ENCODE results near the gene PARD6G. TPM values are rescaled to one million over a fixed set of nuclear protein-coding genes. Genes with fewer than 3 reads are reported as not detected.

The PARD6G gene
- total RNA-seq, 1 experiment from 2014 or later, result 13.0 TPM

- TF ChIP-seq IRF1 (CRISPR knock-in tag; IDR thresholded peaks at IDR 0.05) (no peak), FOXP1 (CRISPR knock-in tag; IDR thresholded peaks at IDR 0.05; ENCODE audit: borderline replicate concordance) (no peak), MXD4 (CRISPR knock-in tag; IDR thresholded peaks at IDR 0.05; ENCODE audit: borderline replicate concordance) (no peak)
- TF ChIP-seq, protein P1, sequence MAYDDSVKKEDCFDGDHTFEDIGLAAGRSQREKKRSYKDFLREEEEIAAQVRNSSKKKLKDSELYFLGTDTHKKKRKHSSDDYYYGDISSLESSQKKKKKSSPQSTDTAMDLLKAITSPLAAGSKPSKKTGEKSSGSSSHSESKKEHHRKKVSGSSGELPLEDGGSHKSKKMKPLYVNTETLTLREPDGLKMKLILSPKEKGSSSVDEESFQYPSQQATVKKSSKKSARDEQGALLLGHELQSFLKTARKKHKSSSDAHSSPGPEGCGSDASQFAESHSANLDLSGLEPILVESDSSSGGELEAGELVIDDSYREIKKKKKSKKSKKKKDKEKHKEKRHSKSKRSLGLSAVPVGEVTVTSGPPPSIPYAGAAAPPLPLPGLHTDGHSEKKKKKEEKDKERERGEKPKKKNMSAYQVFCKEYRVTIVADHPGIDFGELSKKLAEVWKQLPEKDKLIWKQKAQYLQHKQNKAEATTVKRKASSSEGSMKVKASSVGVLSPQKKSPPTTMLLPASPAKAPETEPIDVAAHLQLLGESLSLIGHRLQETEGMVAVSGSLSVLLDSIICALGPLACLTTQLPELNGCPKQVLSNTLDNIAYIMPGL (CRISPR knock-in tag; IDR thresholded peaks at IDR 0.05), result no peak
These were observed 2.2 kb downstream of the PARD6G start (continued) for GRCh38 chr18:80244956-80245730.

GRCh38 chr18:80244167-80244566 lies 3.1 kb downstream of the PARD6G start:
- Mint-ChIP-seq H3K9me3 (no peaks in the 10 kb centered on the region), H3K4me3 (no peak overlapping the region), H3K27me3 (ENCODE audit: low read depth) (peaks cover 19% of the 10 kb centered on the region), H3K27ac (no peak overlapping the region), H3K4me1 (peaks cover 13% of the 10 kb centered on the region), H3K36me3 (no peaks in the 10 kb centered on the region)
- DNase-seq (ENCODE audit: low spot score) (no peak), ATAC-seq (no peak)
- ChIA-PET POLR2A (no interaction called here), CTCF (interaction anchor here (0.7 to 1.4 kb wide), 2 partner anchors 44 to 49 kb away, joined by 3 to 8 read pairs; no protein-coding TSS in a partner anchor)
- TF ChIP-seq GABPB1 (CRISPR knock-in tag; IDR thresholded peaks at IDR 0.05), result no peak
- TF ChIP-seq ESRRA (CRISPR knock-in tag; IDR thresholded peaks at IDR 0.05; ENCODE audit: borderline replicate concordance), result no peak
- no peak for TF ChIP-seq TP53 (CRISPR knock-in tag; IDR thresholded peaks at IDR 0.05)

DNA sequence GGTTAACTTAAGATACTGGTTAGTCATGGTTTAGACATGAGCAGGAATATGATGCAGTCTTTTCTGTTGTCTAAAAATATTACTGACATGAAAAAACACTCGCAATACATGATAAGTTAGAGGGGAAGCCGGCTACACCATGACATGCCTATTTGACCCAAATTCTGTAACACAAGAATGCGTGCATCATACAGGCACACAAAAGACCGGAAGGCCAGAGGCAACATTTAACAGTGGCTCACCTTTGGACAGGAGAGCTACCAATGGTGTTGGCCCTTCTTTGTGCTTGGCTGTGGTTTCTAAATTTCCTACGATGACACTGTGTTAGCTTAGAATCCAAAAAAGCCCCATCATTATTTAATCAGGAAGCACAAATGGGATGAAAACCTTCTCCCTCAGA lies 4.1 kb downstream of the PARD6G start:
- H3K27ac Mint-ChIP-seq, result no peak overlapping the region
- DNase-seq (ENCODE audit: low spot score) (no peak), ATAC-seq (no peak)
- H3K4me1 Mint-ChIP-seq, result peaks cover 13% of the 10 kb centered on the region
- CTCF ChIA-PET, result interaction anchor here (1.0 kb wide), 1 partner anchor 43 kb away, joined by 4 read pairs; no protein-coding TSS in a partner anchor
- H3K36me3 Mint-ChIP-seq, result no peaks in the 10 kb centered on the region
- no peak overlapping the region for H3K4me3 Mint-ChIP-seq
- no peaks in the 10 kb centered on the region for H3K9me3 Mint-ChIP-seq
- peaks cover 11% of the 10 kb centered on the region for H3K27me3 Mint-ChIP-seq (ENCODE audit: low read depth)
- POLR2A ChIA-PET, result no interaction called here
- TF ChIP-seq, protein P2, sequence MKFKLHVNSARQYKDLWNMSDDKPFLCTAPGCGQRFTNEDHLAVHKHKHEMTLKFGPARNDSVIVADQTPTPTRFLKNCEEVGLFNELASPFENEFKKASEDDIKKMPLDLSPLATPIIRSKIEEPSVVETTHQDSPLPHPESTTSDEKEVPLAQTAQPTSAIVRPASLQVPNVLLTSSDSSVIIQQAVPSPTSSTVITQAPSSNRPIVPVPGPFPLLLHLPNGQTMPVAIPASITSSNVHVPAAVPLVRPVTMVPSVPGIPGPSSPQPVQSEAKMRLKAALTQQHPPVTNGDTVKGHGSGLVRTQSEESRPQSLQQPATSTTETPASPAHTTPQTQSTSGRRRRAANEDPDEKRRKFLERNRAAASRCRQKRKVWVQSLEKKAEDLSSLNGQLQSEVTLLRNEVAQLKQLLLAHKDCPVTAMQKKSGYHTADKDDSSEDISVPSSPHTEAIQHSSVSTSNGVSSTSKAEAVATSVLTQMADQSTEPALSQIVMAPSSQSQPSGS (CRISPR knock-in tag; IDR thresholded peaks at IDR 0.05; ENCODE audit: borderline replicate concordance, low read depth), result no peak
- TF ChIP-seq JUN (CRISPR knock-in tag; IDR thresholded peaks at IDR 0.05), result no peak
- TF ChIP-seq USF2 (CRISPR knock-in tag; IDR thresholded peaks at IDR 0.05), result no peak
- TF ChIP-seq IRF2 (CRISPR knock-in tag; IDR thresholded peaks at IDR 0.05; ENCODE audit: borderline replicate concordance, low read depth), result no peak
- TF ChIP-seq ZNF232 (CRISPR knock-in tag; IDR thresholded peaks at IDR 0.05), result no peak
- TF ChIP-seq, protein P3, sequence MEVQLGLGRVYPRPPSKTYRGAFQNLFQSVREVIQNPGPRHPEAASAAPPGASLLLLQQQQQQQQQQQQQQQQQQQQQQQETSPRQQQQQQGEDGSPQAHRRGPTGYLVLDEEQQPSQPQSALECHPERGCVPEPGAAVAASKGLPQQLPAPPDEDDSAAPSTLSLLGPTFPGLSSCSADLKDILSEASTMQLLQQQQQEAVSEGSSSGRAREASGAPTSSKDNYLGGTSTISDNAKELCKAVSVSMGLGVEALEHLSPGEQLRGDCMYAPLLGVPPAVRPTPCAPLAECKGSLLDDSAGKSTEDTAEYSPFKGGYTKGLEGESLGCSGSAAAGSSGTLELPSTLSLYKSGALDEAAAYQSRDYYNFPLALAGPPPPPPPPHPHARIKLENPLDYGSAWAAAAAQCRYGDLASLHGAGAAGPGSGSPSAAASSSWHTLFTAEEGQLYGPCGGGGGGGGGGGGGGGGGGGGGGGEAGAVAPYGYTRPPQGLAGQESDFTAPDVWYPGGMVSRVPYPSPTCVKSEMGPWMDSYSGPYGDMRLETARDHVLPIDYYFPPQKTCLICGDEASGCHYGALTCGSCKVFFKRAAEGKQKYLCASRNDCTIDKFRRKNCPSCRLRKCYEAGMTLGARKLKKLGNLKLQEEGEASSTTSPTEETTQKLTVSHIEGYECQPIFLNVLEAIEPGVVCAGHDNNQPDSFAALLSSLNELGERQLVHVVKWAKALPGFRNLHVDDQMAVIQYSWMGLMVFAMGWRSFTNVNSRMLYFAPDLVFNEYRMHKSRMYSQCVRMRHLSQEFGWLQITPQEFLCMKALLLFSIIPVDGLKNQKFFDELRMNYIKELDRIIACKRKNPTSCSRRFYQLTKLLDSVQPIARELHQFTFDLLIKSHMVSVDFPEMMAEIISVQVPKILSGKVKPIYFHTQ (CRISPR knock-in tag; IDR thresholded peaks at IDR 0.05), result no peak
- TF ChIP-seq ZBTB21 (CRISPR knock-in tag; IDR thresholded peaks at IDR 0.05; ENCODE audit: borderline replicate concordance), result no peak
- TF ChIP-seq, protein P4, sequence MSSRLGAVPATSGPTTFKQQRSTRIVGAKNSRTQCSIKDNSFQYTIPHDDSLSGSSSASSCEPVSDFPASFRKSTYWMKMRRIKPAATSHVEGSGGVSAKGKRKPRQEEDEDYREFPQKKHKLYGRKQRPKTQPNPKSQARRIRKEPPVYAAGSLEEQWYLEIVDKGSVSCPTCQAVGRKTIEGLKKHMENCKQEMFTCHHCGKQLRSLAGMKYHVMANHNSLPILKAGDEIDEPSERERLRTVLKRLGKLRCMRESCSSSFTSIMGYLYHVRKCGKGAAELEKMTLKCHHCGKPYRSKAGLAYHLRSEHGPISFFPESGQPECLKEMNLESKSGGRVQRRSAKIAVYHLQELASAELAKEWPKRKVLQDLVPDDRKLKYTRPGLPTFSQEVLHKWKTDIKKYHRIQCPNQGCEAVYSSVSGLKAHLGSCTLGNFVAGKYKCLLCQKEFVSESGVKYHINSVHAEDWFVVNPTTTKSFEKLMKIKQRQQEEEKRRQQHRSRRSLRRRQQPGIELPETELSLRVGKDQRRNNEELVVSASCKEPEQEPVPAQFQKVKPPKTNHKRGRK (CRISPR knock-in tag; IDR thresholded peaks at IDR 0.05; ENCODE audit: borderline replicate concordance), result no peak
- no peak for TF ChIP-seq E2F1 (CRISPR knock-in tag; IDR thresholded peaks at IDR 0.05)
- no peak for TF ChIP-seq ZMAT4 (CRISPR knock-in tag; IDR thresholded peaks at IDR 0.05)
- TF ChIP-seq TCF7 (CRISPR knock-in tag; IDR thresholded peaks at IDR 0.05; ENCODE audit: low read depth), result no peak
- TF ChIP-seq, protein P5, sequence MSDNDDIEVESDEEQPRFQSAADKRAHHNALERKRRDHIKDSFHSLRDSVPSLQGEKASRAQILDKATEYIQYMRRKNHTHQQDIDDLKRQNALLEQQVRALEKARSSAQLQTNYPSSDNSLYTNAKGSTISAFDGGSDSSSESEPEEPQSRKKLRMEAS (CRISPR knock-in tag; IDR thresholded peaks at IDR 0.05), result no peak
- no peak for TF ChIP-seq CREM (CRISPR knock-in tag; IDR thresholded peaks at IDR 0.05)
